Caco-2 (cell line): ENCODE data around the gene PKHD1. TPM values are rescaled to one million over a fixed set of nuclear protein-coding genes. Genes with fewer than 3 reads are reported as not detected.

ENCODE experiments used
- BruUV-seq: library from RNA; stranded (reverse); fragments of 400-500 nt; replicated peaks from 2 replicates; lab custom pipeline; 2021; lab: Mats Ljungman, UMichigan
- CTCF ChIA-PET: fragments of 300-600 bp; sonication (Branson Sonifier 250); formaldehyde crosslinking; loops from one replicate; lab custom pipeline; 2022; ENCODE audit warnings: antibody characterized with exemption; lab: Charles Lee
- POLR2A ChIA-PET: fragments of 300-600 bp; sonication (Branson Sonifier 250); formaldehyde crosslinking; loops from one replicate; lab custom pipeline; 2022; ENCODE audit warnings: antibody characterized with exemption; lab: Charles Lee
- DNase-seq, 2 experiments: peaks; one replicate each; pipeline versions ENCODE4 v3.0.0 to v3.0.0-alpha.2; 2020 to 2022
- H3K27me3 ChIP-seq: replicated peaks from 2 replicates; pipeline ENCODE4 v1.6.0; 2011; ENCODE audit warnings: low read length; ENCODE audit not compliant: control insufficient read depth, insufficient read depth
- H3K36me3 ChIP-seq: 2 replicates; pipeline ENCODE4 v1.5.1; 2011; ENCODE audit warnings: low read length; ENCODE audit not compliant: control insufficient read depth, insufficient read depth
- H3K4me1 ChIP-seq: fragments of 250-450 bp; sonication (Bioruptor Pico); 2 replicates; pipeline ENCODE4 v1.5.1; 2020; ENCODE audit warnings: mild to moderate bottlenecking
- H3K4me3 ChIP-seq: 2 replicates; pipeline ENCODE4 v1.5.1; 2011; ENCODE audit warnings: low read depth, mild to moderate bottlenecking, control low read depth, low read length
- H3K9me3 ChIP-seq: fragments of 250-450 bp; sonication (Bioruptor Pico); 2 replicates; pipeline ENCODE4 v1.5.1; 2020; ENCODE audit warnings: mild to moderate bottlenecking, moderate library complexity
- H3K27ac Mint-ChIP-seq: one replicate; pipeline ENCODE4 v1.8.0; 2022; ENCODE audit warnings: mixed read lengths; ENCODE audit not compliant: unreplicated experiment
- H3K27me3 Mint-ChIP-seq: one replicate; pipeline ENCODE4 v1.8.0; 2022; ENCODE audit warnings: mixed read lengths; ENCODE audit not compliant: insufficient read depth, unreplicated experiment
- H3K36me3 Mint-ChIP-seq: one replicate; pipeline ENCODE4 v1.8.0; 2022; ENCODE audit warnings: mild to moderate bottlenecking, mixed read lengths; ENCODE audit not compliant: insufficient read depth, unreplicated experiment
- H3K4me1 Mint-ChIP-seq: one replicate; pipeline ENCODE4 v1.8.0; 2022; ENCODE audit warnings: low read depth, mixed read lengths; ENCODE audit not compliant: unreplicated experiment
- H3K4me3 Mint-ChIP-seq: one replicate; pipeline ENCODE4 v1.8.0; 2022; ENCODE audit warnings: mild to moderate bottlenecking, moderate library complexity, mixed read lengths; ENCODE audit not compliant: unreplicated experiment
- H3K9me3 Mint-ChIP-seq: one replicate; pipeline ENCODE4 v1.8.0; 2022; ENCODE audit warnings: mixed read lengths; ENCODE audit not compliant: unreplicated experiment
- CTCF ChIP-seq, 2 experiments: fragments of 200-600 bp in 1 of 2; IDR thresholded peaks; 1 replicate in 1 of 2; 2 replicates in 1 of 2; pipeline versions ENCODE4 v1.5.1 to v1.8.0; 2011 to 2022; ENCODE audit warnings: antibody characterized with exemption in 1 of 2, control low read depth in 1 of 2, inconsistent platforms in 1 of 2, low read depth in 1 of 2, low read length in 1 of 2, mild to moderate bottlenecking in 1 of 2, moderate library complexity in 1 of 2; ENCODE audit not compliant: insufficient read depth in 1 of 2, severe bottlenecking in 1 of 2, unreplicated experiment in 1 of 2
- intact Hi-C: fragments of 100-400 bp; cut with micrococcal nuclease; formaldehyde crosslinking; loops from one replicate; pipeline ENCODE4 v1.10.0; 2022; ENCODE audit not compliant: unreplicated experiment
- total RNA-seq: library from RNA; stranded (reverse); gene quantifications from 2 replicates; pipeline ENCODE4 v1.2.3, GENCODE V29; 2022

The PKHD1 gene
- total RNA-seq, 1 experiment from 2014 or later = 3.3 TPM

- Mint-ChIP-seq H3K9me3 (no peaks in the 10 kb centered on the region), H3K4me3 (no peak overlapping the region), H3K4me1 (peaks cover 7% of the 10 kb centered on the region), H3K36me3 (no peaks in the 10 kb centered on the region), H3K27me3 (no peaks in the 10 kb centered on the region), H3K27ac (no peak overlapping the region)
- Histone ChIP-seq H3K27me3 (no peaks in the 10 kb centered on the region), H3K4me3 (no peak overlapping the region), H3K36me3 (no peaks in the 10 kb centered on the region), H3K4me1 (peaks cover 13% of the 10 kb centered on the region), H3K9me3 (no peaks in the 10 kb centered on the region)
- no peak for DNase-seq
- ChIA-PET POLR2A (no interaction called here), CTCF (no interaction called here)
- no TSS peak for BruUV-seq
- intact Hi-C loops = no loop called here
- no peak for TF ChIP-seq CTCF (IDR thresholded peaks at IDR 0.05; ENCODE audit: insufficient read depth in 1 of 2, low read depth in 1 of 2, low read length in 1 of 2, severe bottlenecking in 1 of 2, unreplicated experiment in 1 of 2)
These were observed 194.7 kb downstream of the PKHD1 start for GRCh38 chr6:51892750-51893149.

GRCh38 chr6:51892339-51892738 is 195.1 kb downstream of the PKHD1 start:
- H3K27me3 Mint-ChIP-seq = no peaks in the 10 kb centered on the region
- H3K9me3 ChIP-seq = no peaks in the 10 kb centered on the region
- no peaks in the 10 kb centered on the region for H3K27me3 ChIP-seq
- no peaks in the 10 kb centered on the region for H3K36me3 Mint-ChIP-seq
- POLR2A ChIA-PET = no interaction called here
- TF ChIP-seq CTCF (IDR thresholded peaks at IDR 0.05; ENCODE audit: insufficient read depth in 1 of 2, low read depth in 1 of 2, low read length in 1 of 2, severe bottlenecking in 1 of 2, unreplicated experiment in 1 of 2) = no peak
- H3K36me3 ChIP-seq = no peaks in the 10 kb centered on the region
- CTCF ChIA-PET = no interaction called here
- H3K4me1 ChIP-seq = peaks cover 13% of the 10 kb centered on the region
- no peak overlapping the region for H3K4me3 ChIP-seq
- H3K4me3 Mint-ChIP-seq = no peak overlapping the region
- peaks cover 7% of the 10 kb centered on the region for H3K4me1 Mint-ChIP-seq
- no peak overlapping the region for H3K27ac Mint-ChIP-seq
- intact Hi-C loops = no loop called here
- H3K9me3 Mint-ChIP-seq = no peaks in the 10 kb centered on the region
- no TSS peak for BruUV-seq
- no peak for DNase-seq

DNA sequence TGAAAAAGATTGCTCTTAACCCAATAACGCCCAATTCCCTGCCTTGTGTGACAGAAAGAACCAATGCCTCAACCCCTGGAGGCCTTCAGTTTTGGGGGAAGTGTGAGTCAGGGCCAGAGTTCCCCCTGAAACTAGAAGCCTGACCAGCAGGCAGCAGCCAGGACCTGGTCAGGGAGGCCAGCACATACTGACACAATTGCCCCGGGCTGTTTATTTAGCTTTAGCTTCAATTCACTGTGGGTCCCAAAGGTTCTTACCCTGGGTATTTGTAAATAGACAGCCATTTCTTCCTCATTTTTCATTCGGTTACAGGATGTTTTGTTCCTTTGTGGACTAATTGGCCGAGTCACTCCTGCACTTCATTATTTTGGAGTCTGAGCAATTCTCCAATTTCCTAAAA is 195.6 kb downstream of the PKHD1 start:
- no peak overlapping the region for H3K4me3 ChIP-seq
- TF ChIP-seq CTCF (IDR thresholded peaks at IDR 0.05; ENCODE audit: insufficient read depth in 1 of 2, low read depth in 1 of 2, low read length in 1 of 2, severe bottlenecking in 1 of 2, unreplicated experiment in 1 of 2) = no peak
- H3K4me3 Mint-ChIP-seq = no peak overlapping the region
- no peaks in the 10 kb centered on the region for H3K9me3 ChIP-seq
- BruUV-seq = no TSS peak
- ChIA-PET CTCF (no interaction called here), POLR2A (no interaction called here)
- no peak for DNase-seq
- no peaks in the 10 kb centered on the region for H3K9me3 Mint-ChIP-seq
- H3K4me1 ChIP-seq = peaks cover 13% of the 10 kb centered on the region
- H3K36me3 Mint-ChIP-seq = no peaks in the 10 kb centered on the region
- no peaks in the 10 kb centered on the region for H3K27me3 Mint-ChIP-seq
- intact Hi-C loops = no loop called here
- no peak overlapping the region for H3K27ac Mint-ChIP-seq
- H3K36me3 ChIP-seq = no peaks in the 10 kb centered on the region
- peaks cover 7% of the 10 kb centered on the region for H3K4me1 Mint-ChIP-seq
- H3K27me3 ChIP-seq = no peaks in the 10 kb centered on the region
